ENCODE measurements around the gene FGFRL1.

- TF ChIP-seq MXI1 (conservative IDR thresholded peaks at IDR 0.05; ENCODE audit: poor library complexity, severe bottlenecking): no peak
- TF ChIP-seq, protein P1, sequence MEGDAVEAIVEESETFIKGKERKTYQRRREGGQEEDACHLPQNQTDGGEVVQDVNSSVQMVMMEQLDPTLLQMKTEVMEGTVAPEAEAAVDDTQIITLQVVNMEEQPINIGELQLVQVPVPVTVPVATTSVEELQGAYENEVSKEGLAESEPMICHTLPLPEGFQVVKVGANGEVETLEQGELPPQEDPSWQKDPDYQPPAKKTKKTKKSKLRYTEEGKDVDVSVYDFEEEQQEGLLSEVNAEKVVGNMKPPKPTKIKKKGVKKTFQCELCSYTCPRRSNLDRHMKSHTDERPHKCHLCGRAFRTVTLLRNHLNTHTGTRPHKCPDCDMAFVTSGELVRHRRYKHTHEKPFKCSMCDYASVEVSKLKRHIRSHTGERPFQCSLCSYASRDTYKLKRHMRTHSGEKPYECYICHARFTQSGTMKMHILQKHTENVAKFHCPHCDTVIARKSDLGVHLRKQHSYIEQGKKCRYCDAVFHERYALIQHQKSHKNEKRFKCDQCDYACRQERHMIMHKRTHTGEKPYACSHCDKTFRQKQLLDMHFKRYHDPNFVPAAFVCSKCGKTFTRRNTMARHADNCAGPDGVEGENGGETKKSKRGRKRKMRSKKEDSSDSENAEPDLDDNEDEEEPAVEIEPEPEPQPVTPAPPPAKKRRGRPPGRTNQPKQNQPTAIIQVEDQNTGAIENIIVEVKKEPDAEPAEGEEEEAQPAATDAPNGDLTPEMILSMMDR (IDR thresholded peaks at IDR 0.05; ENCODE audit: poor library complexity, severe bottlenecking): no peak
- no peak for TF ChIP-seq EZH2 (IDR thresholded peaks at IDR 0.05; ENCODE audit: borderline replicate concordance, insufficient read depth, low read length, poor library complexity, severe bottlenecking)
- TF ChIP-seq POLR2AphosphoS5 (IDR thresholded peaks at IDR 0.05): no peak
These were observed 58.0 kb downstream of the FGFRL1 start for GRCh38 chr4:1069394-1069793.

Measured in neural cell (in vitro differentiated cells).